ENCODE results near the gene ZNF526. TPM values are rescaled to one million over a fixed set of nuclear protein-coding genes. Genes with fewer than 3 reads are reported as not detected.
A peak's percentile ranks its signal among the peaks of the same experiment; 100 is the strongest.

The ZNF526 gene
- total and polyA plus RNA-seq, 7 donors, result 2.2 to 6.8 (median 3.9) TPM

GRCh38 chr19:42249149-42249750 lies 29.1 kb downstream of the ZNF526 start:
- intact Hi-C loops (cut with DNase I), result no loop called here

GRCh38 chr19:42249769-42250168 lies 29.7 kb downstream of the ZNF526 start:
- H3K4me1 ChIP-seq, result peaks cover 0 to 73% (median 63%) of the 10 kb centered on the region in 4 donors
- H3K4me3 ChIP-seq, result no peak overlapping the region
- intact Hi-C loops (cut with DNase I), result no loop called here
- TF ChIP-seq POLR2A (IDR thresholded peaks at IDR 0.05), result no peak
- TF ChIP-seq EP300 (IDR thresholded peaks at IDR 0.05), result no peak
- TF ChIP-seq POLR2AphosphoS5 (IDR thresholded peaks at IDR 0.05), result no peak
- no peak for TF ChIP-seq CTCF (IDR thresholded peaks at IDR 0.05)
- H3K9me3 ChIP-seq, result no peaks in the 10 kb centered on the region
- WGBS, 2 donors, result 80 to 82% methylated on average over 6 of the region's 6 CpGs
- peaks cover 14 to 22% (median 17%) of the 10 kb centered on the region in 4 donors for H3K36me3 ChIP-seq
- peak overlapping the region; percentile 99 to 100 (median 100) for H3K27ac ChIP-seq
- no peak for DNase-seq
- H3K27me3 ChIP-seq, result no peaks in the 10 kb centered on the region

More at GRCh38 chr19:42249149-42249750, 29.1 kb downstream of the ZNF526 start:
- H3K9me3 ChIP-seq, result no peaks in the 10 kb centered on the region
- 91% methylated on average over 36 of the region's 36 CpGs for WGBS, 2 donors
- no peak for DNase-seq
- no peak for TF ChIP-seq EP300 (IDR thresholded peaks at IDR 0.05)
- TF ChIP-seq POLR2A (IDR thresholded peaks at IDR 0.05), result no peak
- H3K27me3 ChIP-seq, result no peaks in the 10 kb centered on the region
- no peak overlapping the region for H3K4me3 ChIP-seq
- H3K4me1 ChIP-seq, result peaks cover 0 to 74% (median 64%) of the 10 kb centered on the region in 4 donors
- H3K27ac ChIP-seq, result peak overlapping the region; percentile 99 to 100 (median 100)
- H3K36me3 ChIP-seq, result peaks cover 14 to 22% (median 17%) of the 10 kb centered on the region in 4 donors

GRCh38 chr19:42250183-42250665 lies 30.1 kb downstream of the ZNF526 start:
- intact Hi-C loops (cut with DNase I), result no loop called here
- Histone ChIP-seq H3K9me3 (no peaks in the 10 kb centered on the region), H3K4me1 (peaks cover 0 to 68% (median 59%) of the 10 kb centered on the region in 4 donors), H3K27ac (peak overlapping the region; percentile 99 to 100 (median 100)), H3K27me3 (no peaks in the 10 kb centered on the region), H3K4me3 (peak overlapping the region in 3 of 4 donors; percentile 15 to 25 (median 20)), H3K36me3 (peaks cover 14 to 22% (median 17%) of the 10 kb centered on the region in 4 donors)
- WGBS, 2 donors, result 80 to 81% methylated on average over 15 of the region's 15 CpGs
- DNase-seq, result peak; percentile 72
- TF ChIP-seq POLR2AphosphoS5 (IDR thresholded peaks at IDR 0.05) (no peak), CTCF (IDR thresholded peaks at IDR 0.05) (no peak), POLR2A (IDR thresholded peaks at IDR 0.05) (no peak), EP300 (IDR thresholded peaks at IDR 0.05) (no peak)

- no peak for TF ChIP-seq EP300 (IDR thresholded peaks at IDR 0.05)
- TF ChIP-seq CTCF (IDR thresholded peaks at IDR 0.05), result no peak
- no peak for TF ChIP-seq POLR2A (IDR thresholded peaks at IDR 0.05)
- no peak for TF ChIP-seq POLR2AphosphoS5 (IDR thresholded peaks at IDR 0.05)
- Histone ChIP-seq H3K9me3 (no peaks in the 10 kb centered on the region), H3K27ac (peak overlapping the region; percentile 99 to 100 (median 100)), H3K27me3 (no peaks in the 10 kb centered on the region), H3K4me3 (peak overlapping the region in 3 of 4 donors; percentile 15 to 25 (median 20)), H3K4me1 (peaks cover 0 to 67% (median 53%) of the 10 kb centered on the region in 4 donors), H3K36me3 (peaks cover 14 to 22% (median 17%) of the 10 kb centered on the region in 4 donors)
- intact Hi-C loops (cut with DNase I), result no loop called here
- peak; percentile 80 for DNase-seq
- WGBS, 2 donors, result 33 to 64% methylated on average over 19 of the region's 19 CpGs
Measured at GRCh38 chr19:42250666-42251531, 30.8 kb downstream of the ZNF526 start.
